ENCODE results near the gene GIMAP8. TPM values are rescaled to one million over a fixed set of nuclear protein-coding genes. Genes with fewer than 3 reads are reported as not detected.

The GIMAP8 gene
- total RNA-seq, 1 donor from 2014 or later, result 11.0 TPM

GRCh38 chr7:150410131-150410530, 40.3 kb upstream of the GIMAP8 start:
- peaks cover 19% of the 10 kb centered on the region for H3K4me1 ChIP-seq
- intact Hi-C loops (cut with micrococcal nuclease), result no loop called here
- no peak for DNase-seq
- peaks cover 9% of the 10 kb centered on the region for H3K36me3 ChIP-seq
- H3K27ac ChIP-seq (replicated peaks), result no peak overlapping the region
- H3K9me3 ChIP-seq (replicated peaks), result no peaks in the 10 kb centered on the region
- H3K27me3 ChIP-seq (ENCODE audit: low read depth), result no peaks in the 10 kb centered on the region
- H3K4me3 ChIP-seq, result no peak overlapping the region
- no peak for TF ChIP-seq CTCF (IDR thresholded peaks at IDR 0.05; ENCODE audit: borderline replicate concordance)

GRCh38 chr7:150410680-150411346, 39.6 kb upstream of the GIMAP8 start:
- no peak for DNase-seq
- no peak for TF ChIP-seq CTCF (IDR thresholded peaks at IDR 0.05; ENCODE audit: borderline replicate concordance)
- peaks cover 9% of the 10 kb centered on the region for H3K36me3 ChIP-seq
- no peaks in the 10 kb centered on the region for H3K9me3 ChIP-seq (replicated peaks)
- intact Hi-C loops (cut with micrococcal nuclease), result no loop called here
- H3K27ac ChIP-seq (replicated peaks), result no peak overlapping the region
- no peak overlapping the region for H3K4me3 ChIP-seq
- H3K4me1 ChIP-seq, result peaks cover 16% of the 10 kb centered on the region
- H3K27me3 ChIP-seq (ENCODE audit: low read depth), result no peaks in the 10 kb centered on the region

DNA sequence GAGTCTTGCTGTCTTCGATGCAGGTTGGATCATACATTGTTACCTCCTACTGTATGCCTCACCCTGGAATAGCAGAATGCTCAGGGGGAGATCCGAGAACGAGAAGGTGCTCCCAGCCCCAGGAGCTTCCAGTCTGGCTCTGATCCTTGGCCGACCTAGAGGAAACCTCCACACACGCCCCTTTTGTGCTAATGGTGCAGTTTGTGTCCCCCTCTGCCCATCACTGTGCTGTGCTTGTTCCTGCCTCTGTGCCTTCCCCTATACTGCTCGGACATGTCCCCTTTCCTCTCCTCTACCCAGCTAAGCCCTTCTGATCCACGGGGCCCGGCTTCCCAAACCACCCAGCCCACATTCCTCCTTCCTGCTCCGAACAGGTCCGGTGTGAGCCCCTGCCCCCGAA, 38.8 kb upstream of the GIMAP8 start:
- intact Hi-C loops (cut with micrococcal nuclease), result no loop called here
- Histone ChIP-seq H3K36me3 (peaks cover 9% of the 10 kb centered on the region), H3K4me1 (peaks cover 8% of the 10 kb centered on the region), H3K27ac (replicated peaks) (no peak overlapping the region), H3K4me3 (no peak overlapping the region), H3K9me3 (replicated peaks) (no peaks in the 10 kb centered on the region), H3K27me3 (ENCODE audit: low read depth) (no peaks in the 10 kb centered on the region)
- DNase-seq, result no peak
- TF ChIP-seq CTCF (IDR thresholded peaks at IDR 0.05; ENCODE audit: borderline replicate concordance), result no peak

GRCh38 chr7:150412016-150412415, 38.4 kb upstream of the GIMAP8 start:
- Histone ChIP-seq H3K4me3 (no peak overlapping the region), H3K4me1 (peaks cover 4% of the 10 kb centered on the region), H3K36me3 (peaks cover 9% of the 10 kb centered on the region), H3K9me3 (replicated peaks) (no peaks in the 10 kb centered on the region), H3K27me3 (ENCODE audit: low read depth) (no peaks in the 10 kb centered on the region), H3K27ac (replicated peaks) (no peak overlapping the region)
- DNase-seq, result no peak
- TF ChIP-seq CTCF (IDR thresholded peaks at IDR 0.05; ENCODE audit: borderline replicate concordance), result no peak
- intact Hi-C loops (cut with micrococcal nuclease), result no loop called here

- no peak for DNase-seq
- H3K36me3 ChIP-seq, result peaks cover 9% of the 10 kb centered on the region
- H3K4me1 ChIP-seq, result no peaks in the 10 kb centered on the region
- no peak overlapping the region for H3K4me3 ChIP-seq
- intact Hi-C loops (cut with micrococcal nuclease), result no loop called here
- no peak overlapping the region for H3K27ac ChIP-seq (replicated peaks)
- no peaks in the 10 kb centered on the region for H3K27me3 ChIP-seq (ENCODE audit: low read depth)
- H3K9me3 ChIP-seq (replicated peaks), result no peaks in the 10 kb centered on the region
- TF ChIP-seq CTCF (IDR thresholded peaks at IDR 0.05; ENCODE audit: borderline replicate concordance), result no peak
These were observed 37.6 kb upstream of the GIMAP8 start for GRCh38 chr7:150412518-150413488.
